Neural cell (in vitro differentiated cells): ENCODE measurements around the gene TARS3. TPM values are rescaled to one million over a fixed set of nuclear protein-coding genes. Genes with fewer than 3 reads are reported as not detected.

Experiments used
- H2AFZ ChIP-seq: fragments of 200-600, 300-800 bp; sonication (generic), shearing (Covaris generic); 2 replicates; pipeline ENCODE4 v1.6.0; 2014; ENCODE audit warnings: low read depth, mild to moderate bottlenecking, antibody characterized with exemption, low read length, moderate library complexity
- H3F3A ChIP-seq: fragments of 200-600 bp; shearing (Covaris generic); 2 replicates; pipeline ENCODE4 v1.6.1; 2016; ENCODE audit warnings: mild to moderate bottlenecking, moderate library complexity, mixed read lengths, antibody characterized with exemption, low read length; ENCODE audit not compliant: insufficient read depth, poor library complexity, severe bottlenecking
- H3K27ac ChIP-seq: fragments of 200-600, 300-800 bp; sonication (generic), shearing (Covaris generic); 2 replicates; pipeline ENCODE4 v1.5.1; 2014; ENCODE audit warnings: mild to moderate bottlenecking, low read length, moderate library complexity
- H3K27me3 ChIP-seq: fragments of 300-800, 200-600 bp; sonication (generic), shearing (Covaris generic); 2 replicates; pipeline ENCODE4 v1.6.0; 2014; ENCODE audit warnings: mild to moderate bottlenecking, low read depth, low read length, moderate library complexity; ENCODE audit not compliant: insufficient read depth
- H3K36me3 ChIP-seq: fragments of 300-800, 200-600 bp; sonication (generic), shearing (Covaris generic); 2 replicates; pipeline ENCODE4 v1.5.1; 2014; ENCODE audit warnings: mild to moderate bottlenecking, antibody characterized with exemption, low read length, moderate library complexity; ENCODE audit not compliant: insufficient read depth
- H3K4me2 ChIP-seq: fragments of 300-800, 200-600 bp; sonication (generic), shearing (Covaris generic); 2 replicates; pipeline ENCODE4 v1.6.0; 2014; ENCODE audit warnings: mild to moderate bottlenecking, low read length
- H3K4me3 ChIP-seq: fragments of 300-800, 200-600 bp; sonication (generic), shearing (Covaris generic); 2 replicates; pipeline ENCODE4 v1.5.1; 2014; ENCODE audit warnings: mild to moderate bottlenecking, low read length, moderate library complexity
- H3K79me2 ChIP-seq: fragments of 200-600 bp; shearing (Covaris generic); replicated peaks from 2 replicates; pipeline ENCODE4 v1.6.0; 2014; ENCODE audit warnings: mild to moderate bottlenecking, low read length, moderate library complexity; ENCODE audit not compliant: insufficient read depth
- H3K9ac ChIP-seq: fragments of 300-800, 200-600 bp; sonication (generic), shearing (Covaris generic); 2 replicates; pipeline ENCODE4 v1.6.1; 2016; ENCODE audit warnings: mild to moderate bottlenecking, low read length, mixed read lengths
- H3K9me2 ChIP-seq: fragments of 200-600 bp; shearing (Covaris generic); 2 replicates; pipeline ENCODE4 v1.6.1; 2016; ENCODE audit warnings: mild to moderate bottlenecking, low read length, mixed read lengths; ENCODE audit not compliant: insufficient read depth
- H3K9me3 ChIP-seq: fragments of 200-600, 300-800 bp; sonication (generic), shearing (Covaris generic); 2 replicates; pipeline ENCODE4 v1.6.1; 2016; ENCODE audit warnings: mild to moderate bottlenecking, mixed run types, low read length, moderate library complexity, mixed read lengths
- H4K20me1 ChIP-seq: fragments of 200-600 bp; shearing (Covaris generic); 2 replicates; pipeline ENCODE4 v1.6.1; 2016; ENCODE audit warnings: mild to moderate bottlenecking, mixed run types; ENCODE audit not compliant: insufficient read depth
- CTCF ChIP-seq: fragments of 450-650 bp; IDR thresholded peaks from 2 replicates; pipeline ENCODE4 v1.5.1; 2014; ENCODE audit warnings: antibody characterized with exemption, mild to moderate bottlenecking, moderate library complexity; ENCODE audit not compliant: poor library complexity, severe bottlenecking
- EP300 ChIP-seq: fragments of 450-650 bp; conservative IDR thresholded peaks from 2 replicates; pipeline ENCODE4 v1.6.1; 2014; ENCODE audit warnings: antibody characterized with exemption, mild to moderate bottlenecking, moderate library complexity; ENCODE audit not compliant: poor library complexity, severe bottlenecking
- EZH2 ChIP-seq: fragments of 200-600, 300-800 bp; shearing (Covaris generic), sonication (generic); IDR thresholded peaks from 2 replicates; pipeline ENCODE4 v1.6.1; 2014; ENCODE audit warnings: antibody characterized with exemption, low read length, borderline replicate concordance, mild to moderate bottlenecking; ENCODE audit not compliant: insufficient read depth, poor library complexity, severe bottlenecking
- MXI1 ChIP-seq: fragments of 450-650 bp; conservative IDR thresholded peaks from 2 replicates; pipeline ENCODE4 v1.6.1; 2014; ENCODE audit warnings: antibody characterized with exemption, mild to moderate bottlenecking; ENCODE audit not compliant: poor library complexity, severe bottlenecking
- POLR2AphosphoS5 ChIP-seq: IDR thresholded peaks from 2 replicates; pipeline ENCODE4 v1.6.1; 2012
- RAD21 ChIP-seq: fragments of 450-650 bp; conservative IDR thresholded peaks from 2 replicates; pipeline ENCODE4 v1.6.1; 2014; ENCODE audit warnings: antibody characterized with exemption, mild to moderate bottlenecking, moderate library complexity
- REST ChIP-seq: IDR thresholded peaks from 2 replicates; pipeline ENCODE4 v1.6.1; 2012; ENCODE audit warnings: borderline replicate concordance
- SMC3 ChIP-seq: fragments of 450-650 bp; conservative IDR thresholded peaks from 2 replicates; pipeline ENCODE4 v1.6.1; 2014; ENCODE audit warnings: antibody characterized with exemption, mild to moderate bottlenecking, moderate library complexity; ENCODE audit not compliant: poor library complexity
- TAF1 ChIP-seq: IDR thresholded peaks from 2 replicates; pipeline ENCODE4 v1.6.1; 2012; ENCODE audit warnings: low read depth
- polyA plus RNA-seq: library from polyadenylated mRNA; depleted of rRNA; stranded (reverse); fragments of >200 nt; gene quantifications from 2 replicates; pipeline ENCODE4 v1.2.3, GENCODE V29; 2014

Gene TARS3
- polyA plus RNA-seq, 1 donor from 2014 or later: 27.1 TPM

- Histone ChIP-seq H3K27ac (no peak overlapping the region), H3K4me2 (no peak overlapping the region)
These were observed 800 bp upstream of the TARS3 start for GRCh38 chr15:101725073-101725472.

GRCh38 chr15:101724675-101725005 lies 367 bp upstream of the TARS3 start:
- Histone ChIP-seq H3K9me3 (no peaks in the 10 kb centered on the region), H3K4me3 (peak overlapping the region; percentile 89), H3F3A (no peaks in the 10 kb centered on the region), H3K27ac (no peak overlapping the region), H3K79me2 (no peaks in the 10 kb centered on the region), H3K27me3 (no peaks in the 10 kb centered on the region), H3K4me2 (no peak overlapping the region), H3K9ac (no peak overlapping the region), H3K9me2 (no peaks in the 10 kb centered on the region), H2AFZ (no peak overlapping the region), H3K36me3 (no peaks in the 10 kb centered on the region), H4K20me1 (no peaks in the 10 kb centered on the region)
- TF ChIP-seq EZH2 (no peak), RAD21 (no peak), TAF1 (no peak), REST (no peak), POLR2AphosphoS5 (no peak), EP300 (no peak), SMC3 (no peak), MXI1 (no peak)

More at GRCh38 chr15:101725073-101725472, 800 bp upstream of the TARS3 start:
- no peaks in the 10 kb centered on the region for H3K79me2 ChIP-seq
- peak overlapping the region; percentile 89 for H3K4me3 ChIP-seq
- no peaks in the 10 kb centered on the region for H3K36me3 ChIP-seq
- no peak overlapping the region for H3K9ac ChIP-seq
- H3K9me3 ChIP-seq: no peaks in the 10 kb centered on the region
- TF ChIP-seq POLR2AphosphoS5 (no peak), RAD21 (no peak), EP300 (no peak), SMC3 (no peak), TAF1 (no peak), MXI1 (no peak), CTCF (no peak), EZH2 (no peak), REST (no peak)
- no peak overlapping the region for H2AFZ ChIP-seq
- H3F3A ChIP-seq: no peaks in the 10 kb centered on the region
- no peaks in the 10 kb centered on the region for H3K9me2 ChIP-seq
- H3K27me3 ChIP-seq: no peaks in the 10 kb centered on the region
- H4K20me1 ChIP-seq: no peaks in the 10 kb centered on the region
